ENCODE measurements around the gene NDFIP2.

DNA sequence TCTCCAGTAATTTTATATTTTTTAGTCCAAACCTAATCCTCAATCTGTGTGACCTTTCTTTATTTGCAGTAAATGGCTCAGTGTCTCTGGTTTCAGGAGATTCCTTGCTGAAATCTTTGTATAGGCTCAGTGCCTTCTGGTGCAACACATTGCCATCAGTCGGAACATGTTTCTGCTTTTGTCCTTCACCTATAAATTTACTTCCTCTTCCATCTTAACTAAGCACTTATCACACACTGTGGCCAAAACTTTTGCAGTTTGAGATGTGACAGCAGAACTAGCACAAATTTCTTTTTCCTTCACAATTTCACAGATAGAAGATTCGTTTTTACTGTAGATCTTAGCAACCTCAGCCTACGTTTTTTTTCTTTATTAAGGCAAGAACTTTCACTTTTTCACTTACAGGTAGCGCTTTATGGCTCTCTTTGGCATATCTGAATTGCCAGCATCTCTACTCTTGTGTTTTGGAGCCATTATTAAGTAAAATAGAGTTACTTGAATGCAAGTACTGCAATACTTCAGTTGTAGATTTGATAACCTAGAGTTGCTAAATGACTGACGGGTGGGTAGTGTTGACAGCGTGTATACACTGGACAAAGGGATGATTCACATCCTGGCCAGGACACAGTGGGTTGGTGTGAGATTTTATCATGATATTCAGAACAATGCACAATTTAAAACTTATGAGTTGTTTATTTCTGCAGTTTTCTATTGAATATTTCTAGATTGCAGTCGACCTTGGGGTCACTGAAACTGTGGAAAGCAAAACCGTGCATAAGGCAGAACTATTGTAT lies 44.3 kb downstream of the NDFIP2 start:
- TF ChIP-seq ZNF331 (CRISPR knock-in tag; IDR thresholded peaks at IDR 0.05; ENCODE audit: low read depth) = no peak
- TF ChIP-seq, protein P1, sequence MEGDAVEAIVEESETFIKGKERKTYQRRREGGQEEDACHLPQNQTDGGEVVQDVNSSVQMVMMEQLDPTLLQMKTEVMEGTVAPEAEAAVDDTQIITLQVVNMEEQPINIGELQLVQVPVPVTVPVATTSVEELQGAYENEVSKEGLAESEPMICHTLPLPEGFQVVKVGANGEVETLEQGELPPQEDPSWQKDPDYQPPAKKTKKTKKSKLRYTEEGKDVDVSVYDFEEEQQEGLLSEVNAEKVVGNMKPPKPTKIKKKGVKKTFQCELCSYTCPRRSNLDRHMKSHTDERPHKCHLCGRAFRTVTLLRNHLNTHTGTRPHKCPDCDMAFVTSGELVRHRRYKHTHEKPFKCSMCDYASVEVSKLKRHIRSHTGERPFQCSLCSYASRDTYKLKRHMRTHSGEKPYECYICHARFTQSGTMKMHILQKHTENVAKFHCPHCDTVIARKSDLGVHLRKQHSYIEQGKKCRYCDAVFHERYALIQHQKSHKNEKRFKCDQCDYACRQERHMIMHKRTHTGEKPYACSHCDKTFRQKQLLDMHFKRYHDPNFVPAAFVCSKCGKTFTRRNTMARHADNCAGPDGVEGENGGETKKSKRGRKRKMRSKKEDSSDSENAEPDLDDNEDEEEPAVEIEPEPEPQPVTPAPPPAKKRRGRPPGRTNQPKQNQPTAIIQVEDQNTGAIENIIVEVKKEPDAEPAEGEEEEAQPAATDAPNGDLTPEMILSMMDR (conservative IDR thresholded peaks at IDR 0.05; ENCODE audit: low read depth in 2 of 2) = no peak
- TF ChIP-seq JUNB (IDR thresholded peaks at IDR 0.05; ENCODE audit: unreplicated experiment) = no peak
- TF ChIP-seq POLR2AphosphoS5 (IDR thresholded peaks at IDR 0.05; ENCODE audit: low read depth) = no peak
- TF ChIP-seq, protein P2, sequence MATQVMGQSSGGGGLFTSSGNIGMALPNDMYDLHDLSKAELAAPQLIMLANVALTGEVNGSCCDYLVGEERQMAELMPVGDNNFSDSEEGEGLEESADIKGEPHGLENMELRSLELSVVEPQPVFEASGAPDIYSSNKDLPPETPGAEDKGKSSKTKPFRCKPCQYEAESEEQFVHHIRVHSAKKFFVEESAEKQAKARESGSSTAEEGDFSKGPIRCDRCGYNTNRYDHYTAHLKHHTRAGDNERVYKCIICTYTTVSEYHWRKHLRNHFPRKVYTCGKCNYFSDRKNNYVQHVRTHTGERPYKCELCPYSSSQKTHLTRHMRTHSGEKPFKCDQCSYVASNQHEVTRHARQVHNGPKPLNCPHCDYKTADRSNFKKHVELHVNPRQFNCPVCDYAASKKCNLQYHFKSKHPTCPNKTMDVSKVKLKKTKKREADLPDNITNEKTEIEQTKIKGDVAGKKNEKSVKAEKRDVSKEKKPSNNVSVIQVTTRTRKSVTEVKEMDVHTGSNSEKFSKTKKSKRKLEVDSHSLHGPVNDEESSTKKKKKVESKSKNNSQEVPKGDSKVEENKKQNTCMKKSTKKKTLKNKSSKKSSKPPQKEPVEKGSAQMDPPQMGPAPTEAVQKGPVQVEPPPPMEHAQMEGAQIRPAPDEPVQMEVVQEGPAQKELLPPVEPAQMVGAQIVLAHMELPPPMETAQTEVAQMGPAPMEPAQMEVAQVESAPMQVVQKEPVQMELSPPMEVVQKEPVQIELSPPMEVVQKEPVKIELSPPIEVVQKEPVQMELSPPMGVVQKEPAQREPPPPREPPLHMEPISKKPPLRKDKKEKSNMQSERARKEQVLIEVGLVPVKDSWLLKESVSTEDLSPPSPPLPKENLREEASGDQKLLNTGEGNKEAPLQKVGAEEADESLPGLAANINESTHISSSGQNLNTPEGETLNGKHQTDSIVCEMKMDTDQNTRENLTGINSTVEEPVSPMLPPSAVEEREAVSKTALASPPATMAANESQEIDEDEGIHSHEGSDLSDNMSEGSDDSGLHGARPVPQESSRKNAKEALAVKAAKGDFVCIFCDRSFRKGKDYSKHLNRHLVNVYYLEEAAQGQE (IDR thresholded peaks at IDR 0.05; ENCODE audit: unreplicated experiment) = no peak
- no peak for TF ChIP-seq EZH2 (IDR thresholded peaks at IDR 0.05; ENCODE audit: low read depth, unreplicated experiment)
- no peak for TF ChIP-seq EZH2phosphoT487 (IDR thresholded peaks at IDR 0.05; ENCODE audit: unreplicated experiment)
- TF ChIP-seq, protein P3, sequence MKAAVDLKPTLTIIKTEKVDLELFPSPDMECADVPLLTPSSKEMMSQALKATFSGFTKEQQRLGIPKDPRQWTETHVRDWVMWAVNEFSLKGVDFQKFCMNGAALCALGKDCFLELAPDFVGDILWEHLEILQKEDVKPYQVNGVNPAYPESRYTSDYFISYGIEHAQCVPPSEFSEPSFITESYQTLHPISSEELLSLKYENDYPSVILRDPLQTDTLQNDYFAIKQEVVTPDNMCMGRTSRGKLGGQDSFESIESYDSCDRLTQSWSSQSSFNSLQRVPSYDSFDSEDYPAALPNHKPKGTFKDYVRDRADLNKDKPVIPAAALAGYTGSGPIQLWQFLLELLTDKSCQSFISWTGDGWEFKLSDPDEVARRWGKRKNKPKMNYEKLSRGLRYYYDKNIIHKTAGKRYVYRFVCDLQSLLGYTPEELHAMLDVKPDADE (IDR thresholded peaks at IDR 0.05) = no peak
- TF ChIP-seq ZNF114 (CRISPR knock-in tag; IDR thresholded peaks at IDR 0.05) = no peak
- TF ChIP-seq, protein P4, sequence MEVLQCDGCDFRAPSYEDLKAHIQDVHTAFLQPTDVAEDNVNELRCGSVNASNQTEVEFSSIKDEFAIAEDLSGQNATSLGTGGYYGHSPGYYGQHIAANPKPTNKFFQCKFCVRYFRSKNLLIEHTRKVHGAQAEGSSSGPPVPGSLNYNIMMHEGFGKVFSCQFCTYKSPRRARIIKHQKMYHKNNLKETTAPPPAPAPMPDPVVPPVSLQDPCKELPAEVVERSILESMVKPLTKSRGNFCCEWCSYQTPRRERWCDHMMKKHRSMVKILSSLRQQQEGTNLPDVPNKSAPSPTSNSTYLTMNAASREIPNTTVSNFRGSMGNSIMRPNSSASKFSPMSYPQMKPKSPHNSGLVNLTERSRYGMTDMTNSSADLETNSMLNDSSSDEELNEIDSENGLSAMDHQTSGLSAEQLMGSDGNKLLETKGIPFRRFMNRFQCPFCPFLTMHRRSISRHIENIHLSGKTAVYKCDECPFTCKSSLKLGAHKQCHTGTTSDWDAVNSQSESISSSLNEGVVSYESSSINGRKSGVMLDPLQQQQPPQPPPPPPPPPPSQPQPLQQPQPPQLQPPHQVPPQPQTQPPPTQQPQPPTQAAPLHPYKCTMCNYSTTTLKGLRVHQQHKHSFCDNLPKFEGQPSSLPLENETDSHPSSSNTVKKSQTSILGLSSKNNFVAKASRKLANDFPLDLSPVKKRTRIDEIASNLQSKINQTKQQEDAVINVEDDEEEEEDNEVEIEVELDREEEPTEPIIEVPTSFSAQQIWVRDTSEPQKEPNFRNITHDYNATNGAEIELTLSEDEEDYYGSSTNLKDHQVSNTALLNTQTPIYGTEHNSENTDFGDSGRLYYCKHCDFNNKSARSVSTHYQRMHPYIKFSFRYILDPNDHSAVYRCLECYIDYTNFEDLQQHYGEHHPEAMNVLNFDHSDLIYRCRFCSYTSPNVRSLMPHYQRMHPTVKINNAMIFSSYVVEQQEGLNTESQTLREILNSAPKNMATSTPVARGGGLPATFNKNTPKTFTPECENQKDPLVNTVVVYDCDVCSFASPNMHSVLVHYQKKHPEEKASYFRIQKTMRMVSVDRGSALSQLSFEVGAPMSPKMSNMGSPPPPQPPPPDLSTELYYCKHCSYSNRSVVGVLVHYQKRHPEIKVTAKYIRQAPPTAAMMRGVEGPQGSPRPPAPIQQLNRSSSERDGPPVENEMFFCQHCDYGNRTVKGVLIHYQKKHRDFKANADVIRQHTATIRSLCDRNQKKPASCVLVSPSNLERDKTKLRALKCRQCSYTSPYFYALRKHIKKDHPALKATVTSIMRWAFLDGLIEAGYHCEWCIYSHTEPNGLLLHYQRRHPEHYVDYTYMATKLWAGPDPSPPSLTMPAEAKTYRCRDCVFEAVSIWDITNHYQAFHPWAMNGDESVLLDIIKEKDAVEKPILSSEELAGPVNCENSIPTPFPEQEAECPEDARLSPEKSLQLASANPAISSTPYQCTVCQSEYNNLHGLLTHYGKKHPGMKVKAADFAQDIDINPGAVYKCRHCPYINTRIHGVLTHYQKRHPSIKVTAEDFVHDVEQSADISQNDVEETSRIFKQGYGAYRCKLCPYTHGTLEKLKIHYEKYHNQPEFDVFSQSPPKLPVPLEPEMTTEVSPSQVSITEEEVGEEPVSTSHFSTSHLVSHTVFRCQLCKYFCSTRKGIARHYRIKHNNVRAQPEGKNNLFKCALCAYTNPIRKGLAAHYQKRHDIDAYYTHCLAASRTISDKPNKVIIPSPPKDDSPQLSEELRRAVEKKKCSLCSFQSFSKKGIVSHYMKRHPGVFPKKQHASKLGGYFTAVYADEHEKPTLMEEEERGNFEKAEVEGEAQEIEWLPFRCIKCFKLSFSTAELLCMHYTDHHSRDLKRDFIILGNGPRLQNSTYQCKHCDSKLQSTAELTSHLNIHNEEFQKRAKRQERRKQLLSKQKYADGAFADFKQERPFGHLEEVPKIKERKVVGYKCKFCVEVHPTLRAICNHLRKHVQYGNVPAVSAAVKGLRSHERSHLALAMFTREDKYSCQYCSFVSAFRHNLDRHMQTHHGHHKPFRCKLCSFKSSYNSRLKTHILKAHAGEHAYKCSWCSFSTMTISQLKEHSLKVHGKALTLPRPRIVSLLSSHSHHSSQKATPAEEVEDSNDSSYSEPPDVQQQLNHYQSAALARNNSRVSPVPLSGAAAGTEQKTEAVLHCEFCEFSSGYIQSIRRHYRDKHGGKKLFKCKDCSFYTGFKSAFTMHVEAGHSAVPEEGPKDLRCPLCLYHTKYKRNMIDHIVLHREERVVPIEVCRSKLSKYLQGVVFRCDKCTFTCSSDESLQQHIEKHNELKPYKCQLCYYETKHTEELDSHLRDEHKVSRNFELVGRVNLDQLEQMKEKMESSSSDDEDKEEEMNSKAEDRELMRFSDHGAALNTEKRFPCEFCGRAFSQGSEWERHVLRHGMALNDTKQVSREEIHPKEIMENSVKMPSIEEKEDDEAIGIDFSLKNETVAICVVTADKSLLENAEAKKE (CRISPR knock-in tag; IDR thresholded peaks at IDR 0.05) = no peak
- TF ChIP-seq CREB1 (CRISPR knock-in tag; IDR thresholded peaks at IDR 0.05; ENCODE audit: low read depth) = no peak
- TF ChIP-seq STAT1 (IDR thresholded peaks at IDR 0.05; ENCODE audit: unreplicated experiment) = no peak

Data from GM23338 (cell line).